ENCODE results near the gene ARSK.

ARSK gene

DNA sequence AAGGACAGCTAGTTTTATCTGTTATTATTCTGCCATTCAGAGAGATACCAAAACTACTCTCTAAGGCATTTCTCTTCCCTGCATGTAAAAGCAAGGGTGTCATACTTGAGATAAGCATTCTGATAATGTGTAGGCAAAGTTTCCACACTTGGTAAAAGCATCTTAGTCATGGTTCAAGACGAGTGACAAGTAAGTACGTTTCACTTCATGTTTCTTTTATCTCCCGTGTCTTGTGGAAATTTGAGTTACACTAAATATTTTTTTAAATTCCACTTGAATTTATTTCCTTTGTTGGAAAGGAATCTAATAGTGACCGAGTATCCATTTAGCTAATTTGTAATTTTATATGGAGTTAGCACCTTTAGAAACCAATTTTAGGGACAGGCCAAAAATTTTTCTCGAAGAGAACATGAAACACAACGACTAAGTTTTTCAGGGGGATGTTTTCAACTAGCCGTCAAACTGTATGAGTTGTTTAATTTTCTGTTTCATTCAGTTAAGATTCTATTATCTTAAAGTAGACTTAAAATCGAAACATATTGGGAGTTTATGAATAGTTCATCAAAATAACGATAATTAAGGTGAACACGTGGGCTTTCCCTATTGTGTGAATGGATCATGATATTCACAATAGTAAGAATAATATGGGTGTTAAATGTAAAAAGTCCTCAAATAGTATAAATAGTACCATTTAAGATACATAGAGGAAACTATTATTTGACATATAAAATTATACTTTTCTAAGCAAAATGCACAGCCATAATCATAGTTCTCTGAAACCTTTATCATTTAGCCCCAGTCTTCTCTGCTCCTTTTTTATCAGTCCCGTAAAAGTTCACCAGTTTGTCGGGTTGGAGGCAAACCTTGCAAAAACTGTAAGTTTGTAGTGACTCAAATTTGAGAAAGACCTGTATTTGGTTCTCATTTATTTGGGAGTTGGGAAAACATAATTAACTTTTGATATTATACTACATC is 93.3 kb downstream of the ARSK start:
- no peak for DNase-seq (ENCODE audit: low read depth in 2 of 2)

- DNase-seq (ENCODE audit: low read depth in 2 of 2), result no peak
These were observed 94.4 kb downstream of the ARSK start for GRCh38 chr5:95649274-95649673.

DNA sequence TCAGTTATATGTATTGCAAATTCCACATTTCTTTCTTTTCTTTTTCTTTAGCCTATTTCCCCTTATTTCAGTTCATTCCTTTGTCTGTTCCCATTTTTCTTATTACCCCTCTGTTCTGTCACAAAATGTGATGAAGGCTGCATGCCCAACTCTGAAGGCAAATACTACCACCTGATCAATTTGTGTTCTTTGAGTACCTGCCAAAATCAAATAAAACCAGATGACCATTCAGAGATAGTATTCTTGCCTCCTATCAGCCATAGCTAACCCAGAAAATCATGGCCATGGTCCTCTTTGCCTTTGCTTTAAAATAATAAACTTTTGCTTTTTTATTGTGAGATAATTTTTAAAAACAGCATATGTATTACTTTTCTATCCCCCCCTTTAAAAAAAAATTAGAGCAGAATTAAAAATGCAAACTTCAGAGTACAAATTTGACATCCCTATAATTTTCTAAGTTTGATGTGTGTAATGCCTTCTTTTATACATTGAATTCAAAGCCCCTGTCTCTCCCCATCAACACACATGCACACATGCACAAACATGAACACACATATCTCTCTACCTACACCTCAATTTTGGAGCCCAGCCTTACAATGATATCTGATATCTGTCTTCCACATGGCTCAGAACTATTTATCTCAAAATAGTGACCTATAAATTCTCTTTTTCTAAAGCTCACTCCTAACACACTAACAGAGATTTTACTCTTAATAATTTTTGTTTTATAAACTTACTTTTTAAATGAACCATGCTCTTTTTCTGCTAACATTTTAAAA is 95.1 kb downstream of the ARSK start:
- no peak for DNase-seq (ENCODE audit: low read depth in 2 of 2)

- DNase-seq (ENCODE audit: low read depth in 2 of 2), result no peak
These were observed 97.9 kb downstream of the ARSK start for GRCh38 chr5:95652849-95653248.

- no peak for DNase-seq (ENCODE audit: low read depth in 2 of 2)
These were observed 99.3 kb downstream of the ARSK start for GRCh38 chr5:95654196-95654595.

All from stimulated activated CD8-positive, alpha-beta memory T cell treated with anti-CD3 and anti-CD28 coated beads, Interleukin-15, amount 100 ng/mL, for 48 hours (primary cell).